Right atrium auricular region (tissue), 2 donors: ENCODE measurements around the gene ARMC2. TPM values are rescaled to one million over a fixed set of nuclear protein-coding genes. Genes with fewer than 3 reads are reported as not detected.

Experiments used
- DNase-seq: peaks from one replicate; pipeline ENCODE4 v3.0.0-alpha.2; 2019; ENCODE audit warnings: low spot score
- H3K27ac ChIP-seq, 2 donors: fragments of 200-600 bp; sonication (generic); 1 replicate in 1 of 2; 2 replicates in 1 of 2; pipeline ENCODE4 v1.5.1; 2016 to 2019
- H3K27me3 ChIP-seq, 2 donors: fragments of 200-600 bp; sonication (generic); one replicate each; pipeline versions ENCODE4 v1.5.1 to v1.6.0; 2017 to 2019
- H3K36me3 ChIP-seq: fragments of 200-600 bp; sonication (generic); one replicate; pipeline ENCODE4 v1.5.1; 2016
- H3K4me1 ChIP-seq, 2 donors: fragments of 200-600 bp; sonication (generic); one replicate each; pipeline versions ENCODE4 v1.5.1 to v1.6.0; 2017 to 2019
- H3K4me3 ChIP-seq, 2 donors: fragments of 200-600 bp; sonication (generic); 1 replicate in 1 of 2; 2 replicates in 1 of 2; pipeline ENCODE4 v1.5.1; 2017 to 2019; ENCODE audit warnings: mild to moderate bottlenecking in 1 of 2, moderate library complexity in 1 of 2
- H3K9me3 ChIP-seq, 2 donors: fragments of 200-600 bp; sonication (generic); one replicate each; pipeline ENCODE4 v1.5.1; 2019
- total RNA-seq, 2 donors: library from RNA; depleted of rRNA; stranded (reverse); fragments of >200 nt; gene quantifications; one replicate each; pipeline ENCODE4 v1.1.0, GENCODE V29; 2016
- TF ChIP-seq, protein P1 (sequence below), 2 donors: fragments of 200-600 bp; sonication (generic); IDR thresholded peaks; one replicate each; pipeline ENCODE4 v1.5.1; 2019; ENCODE audit warnings: antibody characterized with exemption in 2 of 2

Gene ARMC2
- total RNA-seq, 2 donors from 2014 or later, result 5.3 to 5.5 TPM

DNA sequence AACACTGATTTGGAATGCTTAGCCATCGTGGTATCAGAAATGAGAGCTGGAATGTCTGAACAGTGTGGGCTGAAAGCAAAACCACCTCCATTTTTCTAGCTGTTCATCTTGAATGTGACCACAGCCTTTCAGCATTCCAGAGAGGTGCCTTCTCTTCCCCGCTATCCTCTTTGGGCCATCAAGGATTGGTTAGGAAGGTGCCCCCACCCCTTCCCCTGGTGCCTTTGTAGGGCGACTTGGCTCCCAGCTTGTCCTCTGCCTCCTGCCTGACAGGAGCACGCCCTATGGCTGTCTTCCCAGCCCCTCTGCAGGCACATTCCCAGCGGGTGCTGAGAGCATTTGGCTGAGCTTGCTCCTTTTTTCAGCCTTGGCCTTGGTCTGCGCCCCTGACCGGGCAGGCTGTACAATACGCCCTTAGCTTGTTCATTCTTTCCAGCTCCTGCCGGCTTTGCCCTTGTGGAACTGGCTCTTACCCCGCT, 97.5 kb downstream of the ARMC2 start:
- Histone ChIP-seq H3K4me1 (peaks cover 0 to 80% of the 10 kb centered on the region in 2 donors), H3K4me3 (no peak overlapping the region), H3K9me3 (no peaks in the 10 kb centered on the region), H3K27ac (peak overlapping the region; percentile 85 to 96), H3K36me3 (no peaks in the 10 kb centered on the region), H3K27me3 (no peaks in the 10 kb centered on the region)
- peak; percentile 87 for DNase-seq
- TF ChIP-seq, protein P1, sequence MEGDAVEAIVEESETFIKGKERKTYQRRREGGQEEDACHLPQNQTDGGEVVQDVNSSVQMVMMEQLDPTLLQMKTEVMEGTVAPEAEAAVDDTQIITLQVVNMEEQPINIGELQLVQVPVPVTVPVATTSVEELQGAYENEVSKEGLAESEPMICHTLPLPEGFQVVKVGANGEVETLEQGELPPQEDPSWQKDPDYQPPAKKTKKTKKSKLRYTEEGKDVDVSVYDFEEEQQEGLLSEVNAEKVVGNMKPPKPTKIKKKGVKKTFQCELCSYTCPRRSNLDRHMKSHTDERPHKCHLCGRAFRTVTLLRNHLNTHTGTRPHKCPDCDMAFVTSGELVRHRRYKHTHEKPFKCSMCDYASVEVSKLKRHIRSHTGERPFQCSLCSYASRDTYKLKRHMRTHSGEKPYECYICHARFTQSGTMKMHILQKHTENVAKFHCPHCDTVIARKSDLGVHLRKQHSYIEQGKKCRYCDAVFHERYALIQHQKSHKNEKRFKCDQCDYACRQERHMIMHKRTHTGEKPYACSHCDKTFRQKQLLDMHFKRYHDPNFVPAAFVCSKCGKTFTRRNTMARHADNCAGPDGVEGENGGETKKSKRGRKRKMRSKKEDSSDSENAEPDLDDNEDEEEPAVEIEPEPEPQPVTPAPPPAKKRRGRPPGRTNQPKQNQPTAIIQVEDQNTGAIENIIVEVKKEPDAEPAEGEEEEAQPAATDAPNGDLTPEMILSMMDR (IDR thresholded peaks at IDR 0.05), result no peak

DNA sequence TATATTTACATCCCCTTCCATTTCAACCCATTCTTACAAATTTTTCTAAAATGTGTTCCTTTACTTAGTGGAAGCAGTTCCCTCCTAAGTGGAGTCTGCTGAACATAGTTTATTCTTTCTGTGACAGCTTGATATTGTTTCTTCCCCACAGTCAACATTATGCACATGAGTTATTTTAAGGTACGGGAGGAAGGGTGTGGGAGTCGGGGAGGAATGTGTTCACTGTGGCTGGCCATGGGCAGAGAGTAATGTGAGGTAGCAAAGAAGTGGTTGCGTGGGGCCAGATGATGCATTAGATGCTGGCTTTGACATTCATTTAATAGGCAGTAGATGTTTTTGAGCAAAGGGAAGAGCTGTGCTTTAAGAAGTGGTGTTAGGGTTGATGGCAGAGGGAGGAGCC, 98.5 kb downstream of the ARMC2 start:
- Histone ChIP-seq H3K27me3 (no peaks in the 10 kb centered on the region), H3K9me3 (no peaks in the 10 kb centered on the region), H3K27ac (peak overlapping the region; percentile 85 to 96), H3K4me1 (peaks cover 0 to 80% of the 10 kb centered on the region in 2 donors), H3K4me3 (no peak overlapping the region), H3K36me3 (no peaks in the 10 kb centered on the region)
- DNase-seq, result no peak
- TF ChIP-seq, protein P1 (IDR thresholded peaks at IDR 0.05), result no peak

DNA sequence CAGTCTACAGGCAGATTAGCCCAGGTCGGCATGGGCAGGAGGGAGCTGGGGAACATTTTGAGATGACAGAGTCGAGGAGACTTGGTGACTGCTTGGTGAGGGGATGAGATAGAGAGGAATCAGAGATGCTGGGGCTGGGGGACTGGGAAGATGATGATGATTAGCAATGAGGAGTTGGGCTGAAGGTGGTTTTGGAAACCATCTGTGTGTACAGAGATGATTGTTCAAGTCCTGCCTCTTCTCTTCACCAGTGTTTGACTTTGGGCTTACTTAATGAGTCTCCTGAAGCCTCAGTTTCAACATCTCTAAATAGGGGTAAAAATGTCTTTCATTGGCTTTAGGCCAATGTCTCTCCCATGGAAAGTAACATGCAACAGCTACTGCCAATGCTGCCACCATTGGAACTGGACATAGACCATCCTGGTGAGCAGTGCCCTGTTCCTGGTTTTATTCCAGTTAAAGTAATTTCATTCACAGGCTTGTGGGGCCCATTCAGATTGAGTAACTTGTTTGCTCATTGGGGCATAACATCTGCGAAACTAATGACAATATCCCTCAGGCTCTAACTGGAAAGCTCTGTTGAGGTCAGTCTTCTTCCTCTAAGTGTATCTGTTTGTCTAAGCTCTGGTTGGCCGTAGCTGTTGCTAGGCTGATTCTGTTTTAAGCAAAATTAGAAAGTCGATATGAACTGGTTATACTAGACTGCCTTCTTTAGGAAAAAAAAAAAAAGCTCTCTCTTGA, 99.1 kb downstream of the ARMC2 start:
- H3K36me3 ChIP-seq, result no peaks in the 10 kb centered on the region
- TF ChIP-seq, protein P1 (IDR thresholded peaks at IDR 0.05), result no peak
- H3K27ac ChIP-seq, result peak overlapping the region; percentile 85 to 96
- H3K27me3 ChIP-seq, result no peaks in the 10 kb centered on the region
- no peaks in the 10 kb centered on the region for H3K9me3 ChIP-seq
- DNase-seq, result no peak
- H3K4me1 ChIP-seq, result peaks cover 0 to 74% of the 10 kb centered on the region in 2 donors
- no peak overlapping the region for H3K4me3 ChIP-seq

DNA sequence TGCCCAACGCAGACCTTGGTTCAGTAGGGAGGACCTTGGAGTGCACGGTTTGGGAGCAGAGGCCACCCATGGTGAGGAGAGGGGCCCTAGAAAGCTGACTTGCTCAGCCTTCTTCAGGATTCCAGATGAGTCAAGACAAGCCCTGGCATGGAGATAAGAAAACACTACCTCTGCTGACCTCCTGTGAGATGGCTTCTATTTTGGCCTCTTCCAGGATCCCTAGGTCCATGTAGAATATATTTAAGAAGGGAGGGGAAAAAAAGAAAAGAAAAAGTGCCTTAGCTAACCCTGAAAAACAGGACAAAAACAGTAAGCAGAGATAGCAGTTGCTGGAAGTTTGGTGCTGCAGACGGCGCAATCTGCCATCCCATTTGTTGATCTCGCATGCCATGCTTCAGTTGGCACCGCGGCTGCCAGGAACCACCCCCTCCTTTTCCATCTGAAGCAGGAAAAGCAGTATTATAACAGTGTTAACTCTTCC, 100.0 kb downstream of the ARMC2 start:
- no peak overlapping the region for H3K4me3 ChIP-seq
- no peaks in the 10 kb centered on the region for H3K36me3 ChIP-seq
- H3K9me3 ChIP-seq, result no peaks in the 10 kb centered on the region
- no peaks in the 10 kb centered on the region for H3K27me3 ChIP-seq
- H3K27ac ChIP-seq, result peak overlapping the region; percentile 85 to 96
- H3K4me1 ChIP-seq, result peaks cover 0 to 70% of the 10 kb centered on the region in 2 donors
- TF ChIP-seq, protein P1 (IDR thresholded peaks at IDR 0.05), result no peak
- DNase-seq, result no peak

DNA sequence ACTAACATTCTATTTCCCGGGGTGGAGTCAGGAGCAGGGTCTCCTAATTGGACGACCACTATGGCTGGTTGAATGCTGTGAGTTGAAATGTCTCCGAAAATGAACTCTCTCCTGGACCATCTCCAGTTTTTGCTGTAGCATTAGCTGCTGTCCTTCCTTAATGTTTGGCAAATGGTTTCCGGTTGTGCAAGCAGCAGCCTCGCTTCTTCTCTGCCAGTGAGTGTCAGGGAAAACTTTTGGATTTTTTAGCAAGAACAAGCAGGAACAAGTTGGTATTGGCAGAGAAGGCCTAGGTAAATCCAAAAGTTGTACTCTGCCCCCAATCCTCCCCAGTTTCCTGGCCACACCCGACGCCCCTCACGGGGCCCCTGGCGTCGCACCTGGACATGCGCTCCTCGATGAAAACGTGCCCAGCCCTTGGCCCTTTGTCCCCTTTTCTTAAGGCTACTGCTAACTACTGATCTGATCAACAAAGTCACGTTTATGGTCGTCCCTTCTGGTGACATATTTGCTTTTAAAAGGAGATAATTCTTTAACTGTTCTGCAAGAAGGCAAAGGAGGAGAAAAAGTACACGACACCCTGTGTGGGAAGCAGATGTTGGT, 103.2 kb downstream of the ARMC2 start:
- Histone ChIP-seq H3K36me3 (no peaks in the 10 kb centered on the region), H3K27ac (peak overlapping the region in 1 of 2 donors; percentile 34), H3K4me3 (no peak overlapping the region), H3K4me1 (peaks cover 0 to 41% of the 10 kb centered on the region in 2 donors), H3K9me3 (no peaks in the 10 kb centered on the region), H3K27me3 (no peaks in the 10 kb centered on the region)
- TF ChIP-seq, protein P1 (IDR thresholded peaks at IDR 0.05), result no peak
- no peak for DNase-seq
